Keratinocyte (primary cell): ENCODE results near the gene ZNF423. TPM values are rescaled to one million over a fixed set of nuclear protein-coding genes. Genes with fewer than 3 reads are reported as not detected.

Source experiments
- DNase-seq: peaks from one replicate; pipeline ENCODE4 v3.0.0-alpha.2; 2011; ENCODE audit warnings: low read depth, missing footprints, low spot score
- FAIRE-seq: peaks from 2 replicates; lab custom pipeline; 2011; peaks lifted over from hg19 to GRCh38; lab: Jason Lieb, UNC
- H2AFZ ChIP-seq: 2 replicates; pipeline ENCODE4 v1.6.0; 2012; ENCODE audit warnings: low read length, control low read depth, inconsistent platforms; ENCODE audit not compliant: control insufficient read depth
- H3K27ac ChIP-seq: 2 replicates; pipeline ENCODE4 v1.5.1; 2011; ENCODE audit warnings: low read length; ENCODE audit not compliant: control insufficient read depth, insufficient read depth
- H3K27me3 ChIP-seq: 3 replicates; pipeline ENCODE4 v1.6.0; 2011; ENCODE audit warnings: low read length; ENCODE audit not compliant: control insufficient read depth, insufficient read depth; ENCODE audit errors: extremely low read depth
- H3K36me3 ChIP-seq, 2 experiments: 2 replicates in 1 of 2; 3 replicates in 1 of 2; pipeline ENCODE4 v1.5.1; 2011; ENCODE audit warnings: low read length in 2 of 2, mild to moderate bottlenecking in 1 of 2; ENCODE audit not compliant: control insufficient read depth in 2 of 2, insufficient read depth in 2 of 2; ENCODE audit errors: extremely low read depth in 1 of 2
- H3K4me1 ChIP-seq: 3 replicates; pipeline ENCODE4 v1.5.1; 2011; ENCODE audit warnings: low read length; ENCODE audit not compliant: control insufficient read depth, insufficient read depth; ENCODE audit errors: extremely low read depth
- H3K4me2 ChIP-seq: 3 replicates; pipeline ENCODE4 v1.6.0; 2011; ENCODE audit warnings: low read depth, low read length; ENCODE audit not compliant: control insufficient read depth, insufficient read depth; ENCODE audit errors: extremely low read depth
- H3K4me3 ChIP-seq, 3 experiments: fragments of 200-600 bp in 1 of 3; sonication (generic) in 1 of 3; 2 replicates in 2 of 3; 3 replicates in 1 of 3; pipeline ENCODE4 v1.5.1; 2011 to 2016; ENCODE audit warnings: low read length in 3 of 3, mild to moderate bottlenecking in 3 of 3, control low read depth in 2 of 3, inconsistent platforms in 1 of 3, low read depth in 1 of 3, mixed read lengths in 1 of 3, mixed run types in 1 of 3, moderate library complexity in 1 of 3; ENCODE audit not compliant: control insufficient read depth in 2 of 3, insufficient read depth in 2 of 3; ENCODE audit errors: extremely low read depth in 1 of 3
- H3K79me2 ChIP-seq: 2 replicates; pipeline ENCODE4 v1.6.0; 2012; ENCODE audit warnings: low read length; ENCODE audit not compliant: control insufficient read depth, insufficient read depth
- H3K9ac ChIP-seq: 3 replicates; pipeline ENCODE4 v1.6.0; 2011; ENCODE audit warnings: low read length; ENCODE audit not compliant: control insufficient read depth, insufficient read depth; ENCODE audit errors: extremely low read depth
- H3K9me1 ChIP-seq: 3 replicates; pipeline ENCODE4 v1.6.0; 2011; ENCODE audit warnings: low read length; ENCODE audit not compliant: control insufficient read depth, insufficient read depth; ENCODE audit errors: extremely low read depth
- H3K9me3 ChIP-seq: 2 replicates; pipeline ENCODE4 v1.5.1; 2012; ENCODE audit warnings: low read depth, low read length; ENCODE audit not compliant: control insufficient read depth
- H4K20me1 ChIP-seq: 3 replicates; pipeline ENCODE4 v1.6.0; 2011; ENCODE audit warnings: low read length; ENCODE audit not compliant: control insufficient read depth, insufficient read depth; ENCODE audit errors: extremely low read depth
- CTCF ChIP-seq, 3 experiments: IDR thresholded peaks in 1 of 3; conservative IDR thresholded peaks in 1 of 3; optimal IDR thresholded peaks in 1 of 3; 2 replicates in 2 of 3; 3 replicates in 1 of 3; pipeline versions ENCODE3 to v1.5.1; 2011; ENCODE audit warnings: low read length in 3 of 3, mild to moderate bottlenecking in 3 of 3, moderate library complexity in 2 of 3, control low read depth in 1 of 3, inconsistent platforms in 1 of 3; ENCODE audit not compliant: insufficient read depth in 2 of 3; ENCODE audit errors: extremely low read depth in 1 of 3
- EZH2 ChIP-seq: IDR thresholded peaks from one replicate; pipeline ENCODE4 v1.6.1; 2012; ENCODE audit warnings: inconsistent platforms, mild to moderate bottlenecking, low read length, moderate library complexity
- dilution Hi-C: fragments of 300-500 bp; cut with MboI; formaldehyde crosslinking; loops from one replicate; pipeline ENCODE4 v1.7.0; 2020; ENCODE audit warnings: low sequenced_read_pairs; ENCODE audit not compliant: extremely low pct_ligation_motif_present
- polyA plus RNA-seq, 5 experiments: library from polyadenylated mRNA; depleted of rRNA in 3 of 5; stranded (reverse) in 3 of 5; stranded (forward) in 1 of 5; unstranded in 1 of 5; fragments of >200 nt; gene quantifications; 1 replicate in 1 of 5; 2 replicates in 3 of 5; 3 replicates in 1 of 5; pipeline versions ENCODE4 v1.2.1 to v1.2.3, GENCODE V29; 2011 to 2012; ENCODE audit warnings: missing spikeins in 2 of 5, low read depth in 1 of 5, low replicate concordance in 1 of 5

Gene ZNF423
- polyA plus RNA-seq, 1 donor (not counting 4 experiments of a cell fraction or from before 2014, with no cell fraction given), result 0.05 TPM

DNA sequence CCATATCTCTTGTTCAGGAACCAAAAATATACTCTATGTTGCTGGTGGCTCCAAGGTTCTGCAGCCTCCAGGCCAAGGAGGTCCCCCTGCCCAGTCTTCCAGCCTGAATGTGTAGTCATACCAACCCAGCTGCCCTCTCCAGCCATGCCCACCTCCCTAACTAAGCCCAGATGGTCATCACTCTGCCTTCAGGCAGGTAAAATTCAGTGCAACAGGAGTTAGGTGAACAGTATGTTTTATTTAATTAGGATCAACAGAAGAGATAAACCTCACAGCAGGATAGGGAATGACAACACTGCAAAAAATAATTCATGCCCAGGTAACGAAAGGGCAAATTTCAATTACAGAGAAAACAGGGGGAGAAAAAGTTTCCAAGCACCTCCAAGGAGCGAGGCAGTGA lies 9.1 kb downstream of the ZNF423 start:
- no peak for FAIRE-seq
- H2AFZ ChIP-seq, result no peak overlapping the region
- no peak overlapping the region for H3K27ac ChIP-seq
- H3K9ac ChIP-seq, result no peak overlapping the region
- H3K9me1 ChIP-seq, result no peaks in the 10 kb centered on the region
- DNase-seq, result no peak
- dilution Hi-C loops, result no loop called here
- H3K27me3 ChIP-seq, result peaks cover 7% of the 10 kb centered on the region
- no peak overlapping the region for H3K4me3 ChIP-seq
- no peaks in the 10 kb centered on the region for H3K9me3 ChIP-seq
- H3K36me3 ChIP-seq, result no peaks in the 10 kb centered on the region
- no peaks in the 10 kb centered on the region for H4K20me1 ChIP-seq
- H3K4me2 ChIP-seq, result no peak overlapping the region
- TF ChIP-seq EZH2 (no peak), CTCF (optimal IDR thresholded peaks at IDR 0.05 in 1 of 3, IDR thresholded peaks at IDR 0.05 in 1 of 3, conservative IDR thresholded peaks at IDR 0.05 in 1 of 3; ENCODE audit: extremely low read depth in 1 of 3, insufficient read depth in 2 of 3, low read length in 3 of 3) (no peak)
- H3K4me1 ChIP-seq, result no peaks in the 10 kb centered on the region
- no peaks in the 10 kb centered on the region for H3K79me2 ChIP-seq

DNA sequence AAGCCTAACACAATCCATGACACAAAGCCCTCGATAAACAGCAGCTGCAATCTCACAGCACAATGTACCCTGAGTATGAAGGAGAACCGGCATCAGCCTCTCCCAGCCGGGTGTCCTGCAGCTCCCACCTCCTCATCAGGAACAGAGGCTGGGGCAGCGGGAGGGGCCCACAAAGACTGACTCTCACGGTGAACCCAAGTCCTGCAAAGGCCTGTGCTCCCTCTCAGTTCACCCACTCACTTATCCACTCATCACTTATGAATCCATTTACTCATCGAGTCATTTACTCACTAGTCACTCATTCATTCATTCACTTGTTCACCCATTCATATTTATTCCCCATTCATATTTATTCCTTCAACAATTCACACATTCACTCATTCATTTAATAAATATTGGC lies 11.6 kb downstream of the ZNF423 start:
- dilution Hi-C loops, result no loop called here
- H3K36me3 ChIP-seq, result no peaks in the 10 kb centered on the region
- H3K27me3 ChIP-seq, result peaks cover 11% of the 10 kb centered on the region
- H3K4me1 ChIP-seq, result no peaks in the 10 kb centered on the region
- DNase-seq (no peak), FAIRE-seq (no peak)
- no peak overlapping the region for H3K4me2 ChIP-seq
- no peaks in the 10 kb centered on the region for H4K20me1 ChIP-seq
- H2AFZ ChIP-seq, result no peak overlapping the region
- TF ChIP-seq EZH2 (no peak), CTCF (optimal IDR thresholded peaks at IDR 0.05 in 1 of 3, IDR thresholded peaks at IDR 0.05 in 1 of 3, conservative IDR thresholded peaks at IDR 0.05 in 1 of 3; ENCODE audit: extremely low read depth in 1 of 3, insufficient read depth in 2 of 3, low read length in 3 of 3) (no peak)
- H3K9me3 ChIP-seq, result no peaks in the 10 kb centered on the region
- H3K4me3 ChIP-seq, result no peak overlapping the region
- no peaks in the 10 kb centered on the region for H3K79me2 ChIP-seq
- H3K9me1 ChIP-seq, result no peaks in the 10 kb centered on the region
- no peak overlapping the region for H3K9ac ChIP-seq
- no peak overlapping the region for H3K27ac ChIP-seq
